WTC11 (cell line): ENCODE results near the gene NUDT14.

Source experiments
- TCF7 ChIP-seq: sonication (generic); formaldehyde crosslinking; IDR thresholded peaks from 2 replicates; pipeline ENCODE4 v1.8.0; 2022; ENCODE audit warnings: mild to moderate bottlenecking, low read depth, missing genetic modification reagents, moderate library complexity
- TF ChIP-seq, protein P1 (sequence below): sonication (generic); formaldehyde crosslinking; IDR thresholded peaks from 2 replicates; pipeline ENCODE4 v1.8.1; 2022; ENCODE audit warnings: low read depth, missing genetic modification reagents, borderline replicate concordance
- TF ChIP-seq, protein P2 (sequence below): fragments of 200-600 bp; IDR thresholded peaks from 2 replicates; pipeline ENCODE4 v1.8.0; 2022; ENCODE audit warnings: antibody characterized with exemption

DNA sequence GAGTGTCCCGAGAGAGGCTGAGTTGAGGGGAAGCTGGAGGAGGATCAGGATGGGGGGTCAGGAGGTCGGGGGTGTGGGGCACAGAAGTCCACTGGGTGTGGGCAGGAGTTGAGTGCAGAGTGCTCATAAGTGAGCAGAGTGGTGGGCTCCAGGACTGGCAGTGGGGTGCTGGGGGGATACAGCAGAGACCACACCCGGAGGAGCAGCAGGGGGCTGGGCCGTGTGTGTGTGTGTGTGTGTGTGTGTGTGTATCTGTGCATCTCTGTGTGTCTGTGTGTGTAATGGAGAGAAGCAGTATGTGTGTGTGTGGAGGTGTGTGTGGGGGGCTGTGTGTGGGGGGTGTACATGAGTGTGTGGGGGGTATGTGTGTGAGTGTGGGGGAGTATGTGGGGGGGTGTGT, 4.9 kb upstream of the NUDT14 start:
- TF ChIP-seq, protein P1, sequence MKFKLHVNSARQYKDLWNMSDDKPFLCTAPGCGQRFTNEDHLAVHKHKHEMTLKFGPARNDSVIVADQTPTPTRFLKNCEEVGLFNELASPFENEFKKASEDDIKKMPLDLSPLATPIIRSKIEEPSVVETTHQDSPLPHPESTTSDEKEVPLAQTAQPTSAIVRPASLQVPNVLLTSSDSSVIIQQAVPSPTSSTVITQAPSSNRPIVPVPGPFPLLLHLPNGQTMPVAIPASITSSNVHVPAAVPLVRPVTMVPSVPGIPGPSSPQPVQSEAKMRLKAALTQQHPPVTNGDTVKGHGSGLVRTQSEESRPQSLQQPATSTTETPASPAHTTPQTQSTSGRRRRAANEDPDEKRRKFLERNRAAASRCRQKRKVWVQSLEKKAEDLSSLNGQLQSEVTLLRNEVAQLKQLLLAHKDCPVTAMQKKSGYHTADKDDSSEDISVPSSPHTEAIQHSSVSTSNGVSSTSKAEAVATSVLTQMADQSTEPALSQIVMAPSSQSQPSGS (CRISPR knock-in tag): no peak
- no peak for TF ChIP-seq TCF7 (CRISPR knock-in tag)
- TF ChIP-seq, protein P2, sequence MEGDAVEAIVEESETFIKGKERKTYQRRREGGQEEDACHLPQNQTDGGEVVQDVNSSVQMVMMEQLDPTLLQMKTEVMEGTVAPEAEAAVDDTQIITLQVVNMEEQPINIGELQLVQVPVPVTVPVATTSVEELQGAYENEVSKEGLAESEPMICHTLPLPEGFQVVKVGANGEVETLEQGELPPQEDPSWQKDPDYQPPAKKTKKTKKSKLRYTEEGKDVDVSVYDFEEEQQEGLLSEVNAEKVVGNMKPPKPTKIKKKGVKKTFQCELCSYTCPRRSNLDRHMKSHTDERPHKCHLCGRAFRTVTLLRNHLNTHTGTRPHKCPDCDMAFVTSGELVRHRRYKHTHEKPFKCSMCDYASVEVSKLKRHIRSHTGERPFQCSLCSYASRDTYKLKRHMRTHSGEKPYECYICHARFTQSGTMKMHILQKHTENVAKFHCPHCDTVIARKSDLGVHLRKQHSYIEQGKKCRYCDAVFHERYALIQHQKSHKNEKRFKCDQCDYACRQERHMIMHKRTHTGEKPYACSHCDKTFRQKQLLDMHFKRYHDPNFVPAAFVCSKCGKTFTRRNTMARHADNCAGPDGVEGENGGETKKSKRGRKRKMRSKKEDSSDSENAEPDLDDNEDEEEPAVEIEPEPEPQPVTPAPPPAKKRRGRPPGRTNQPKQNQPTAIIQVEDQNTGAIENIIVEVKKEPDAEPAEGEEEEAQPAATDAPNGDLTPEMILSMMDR: no peak
